ENCODE data around the gene IL22RA1.

IL22RA1 gene

GRCh38 chr1:24090736-24091135, 52.2 kb downstream of the IL22RA1 start:
- Histone ChIP-seq H3K27ac (ENCODE audit: insufficient read depth, low read length, poor library complexity, severe bottlenecking) (no peak overlapping the region), H3K4me1 (ENCODE audit: control insufficient read depth, insufficient read depth, low read length, poor library complexity, severe bottlenecking) (no peaks in the 10 kb centered on the region), H3K4me3 (ENCODE audit: insufficient read depth, low read depth, low read length, poor library complexity, severe bottlenecking) (no peak overlapping the region), H3K27me3 (replicated peaks; ENCODE audit: control insufficient read depth, insufficient read depth, low read length, poor library complexity, severe bottlenecking) (no peaks in the 10 kb centered on the region), H3K36me3 (ENCODE audit: control insufficient read depth, insufficient read depth, low read length) (no peaks in the 10 kb centered on the region), H3K9me3 (ENCODE audit: control insufficient read depth, low read length) (no peaks in the 10 kb centered on the region)
- no peak for DNase-seq

- Histone ChIP-seq H3K27ac (ENCODE audit: insufficient read depth, low read length, poor library complexity, severe bottlenecking) (no peak overlapping the region), H3K27me3 (replicated peaks; ENCODE audit: control insufficient read depth, insufficient read depth, low read length, poor library complexity, severe bottlenecking) (no peaks in the 10 kb centered on the region), H3K4me1 (ENCODE audit: control insufficient read depth, insufficient read depth, low read length, poor library complexity, severe bottlenecking) (no peaks in the 10 kb centered on the region), H3K4me3 (ENCODE audit: insufficient read depth, low read depth, low read length, poor library complexity, severe bottlenecking) (no peak overlapping the region), H3K9me3 (ENCODE audit: control insufficient read depth, low read length) (no peaks in the 10 kb centered on the region), H3K36me3 (ENCODE audit: control insufficient read depth, insufficient read depth, low read length) (no peaks in the 10 kb centered on the region)
- DNase-seq = no peak
These were observed 53.0 kb downstream of the IL22RA1 start for GRCh38 chr1:24089743-24090555.

GRCh38 chr1:24089027-24089742, 53.8 kb downstream of the IL22RA1 start:
- no peak for DNase-seq
- Histone ChIP-seq H3K9me3 (ENCODE audit: control insufficient read depth, low read length) (no peaks in the 10 kb centered on the region), H3K4me3 (ENCODE audit: insufficient read depth, low read depth, low read length, poor library complexity, severe bottlenecking) (no peak overlapping the region), H3K4me1 (ENCODE audit: control insufficient read depth, insufficient read depth, low read length, poor library complexity, severe bottlenecking) (no peaks in the 10 kb centered on the region), H3K36me3 (ENCODE audit: control insufficient read depth, insufficient read depth, low read length) (no peaks in the 10 kb centered on the region), H3K27ac (ENCODE audit: insufficient read depth, low read length, poor library complexity, severe bottlenecking) (no peak overlapping the region), H3K27me3 (replicated peaks; ENCODE audit: control insufficient read depth, insufficient read depth, low read length, poor library complexity, severe bottlenecking) (no peaks in the 10 kb centered on the region)

GRCh38 chr1:24086466-24086865, 56.5 kb downstream of the IL22RA1 start:
- H3K9me3 ChIP-seq (ENCODE audit: control insufficient read depth, low read length) = no peaks in the 10 kb centered on the region
- no peaks in the 10 kb centered on the region for H3K4me1 ChIP-seq (ENCODE audit: control insufficient read depth, insufficient read depth, low read length, poor library complexity, severe bottlenecking)
- H3K27me3 ChIP-seq (replicated peaks; ENCODE audit: control insufficient read depth, insufficient read depth, low read length, poor library complexity, severe bottlenecking) = no peaks in the 10 kb centered on the region
- H3K36me3 ChIP-seq (ENCODE audit: control insufficient read depth, insufficient read depth, low read length) = no peaks in the 10 kb centered on the region
- no peak overlapping the region for H3K27ac ChIP-seq (ENCODE audit: insufficient read depth, low read length, poor library complexity, severe bottlenecking)
- no peak overlapping the region for H3K4me3 ChIP-seq (ENCODE audit: insufficient read depth, low read depth, low read length, poor library complexity, severe bottlenecking)
- no peak for DNase-seq

GRCh38 chr1:24085546-24085945, 57.4 kb downstream of the IL22RA1 start:
- Histone ChIP-seq H3K4me3 (ENCODE audit: insufficient read depth, low read depth, low read length, poor library complexity, severe bottlenecking) (no peak overlapping the region), H3K27ac (ENCODE audit: insufficient read depth, low read length, poor library complexity, severe bottlenecking) (no peak overlapping the region), H3K36me3 (ENCODE audit: control insufficient read depth, insufficient read depth, low read length) (no peaks in the 10 kb centered on the region), H3K27me3 (replicated peaks; ENCODE audit: control insufficient read depth, insufficient read depth, low read length, poor library complexity, severe bottlenecking) (no peaks in the 10 kb centered on the region), H3K4me1 (ENCODE audit: control insufficient read depth, insufficient read depth, low read length, poor library complexity, severe bottlenecking) (no peaks in the 10 kb centered on the region), H3K9me3 (ENCODE audit: control insufficient read depth, low read length) (no peaks in the 10 kb centered on the region)
- no peak for DNase-seq

- no peaks in the 10 kb centered on the region for H3K9me3 ChIP-seq (ENCODE audit: control insufficient read depth, low read length)
- no peaks in the 10 kb centered on the region for H3K4me1 ChIP-seq (ENCODE audit: control insufficient read depth, insufficient read depth, low read length, poor library complexity, severe bottlenecking)
- no peaks in the 10 kb centered on the region for H3K27me3 ChIP-seq (replicated peaks; ENCODE audit: control insufficient read depth, insufficient read depth, low read length, poor library complexity, severe bottlenecking)
- no peaks in the 10 kb centered on the region for H3K36me3 ChIP-seq (ENCODE audit: control insufficient read depth, insufficient read depth, low read length)
- no peak overlapping the region for H3K27ac ChIP-seq (ENCODE audit: insufficient read depth, low read length, poor library complexity, severe bottlenecking)
- no peak overlapping the region for H3K4me3 ChIP-seq (ENCODE audit: insufficient read depth, low read depth, low read length, poor library complexity, severe bottlenecking)
- no peak for DNase-seq
These were observed 57.9 kb downstream of the IL22RA1 start for GRCh38 chr1:24085007-24085406.

GRCh38 chr1:24084050-24084449, 58.9 kb downstream of the IL22RA1 start:
- Histone ChIP-seq H3K9me3 (ENCODE audit: control insufficient read depth, low read length) (no peaks in the 10 kb centered on the region), H3K27ac (ENCODE audit: insufficient read depth, low read length, poor library complexity, severe bottlenecking) (no peak overlapping the region), H3K4me3 (ENCODE audit: insufficient read depth, low read depth, low read length, poor library complexity, severe bottlenecking) (no peak overlapping the region), H3K4me1 (ENCODE audit: control insufficient read depth, insufficient read depth, low read length, poor library complexity, severe bottlenecking) (no peaks in the 10 kb centered on the region), H3K36me3 (ENCODE audit: control insufficient read depth, insufficient read depth, low read length) (no peaks in the 10 kb centered on the region), H3K27me3 (replicated peaks; ENCODE audit: control insufficient read depth, insufficient read depth, low read length, poor library complexity, severe bottlenecking) (no peaks in the 10 kb centered on the region)
- DNase-seq = no peak

GRCh38 chr1:24082372-24082771, 60.6 kb downstream of the IL22RA1 start:
- no peak overlapping the region for H3K27ac ChIP-seq (ENCODE audit: insufficient read depth, low read length, poor library complexity, severe bottlenecking)
- DNase-seq = no peak
- no peaks in the 10 kb centered on the region for H3K4me1 ChIP-seq (ENCODE audit: control insufficient read depth, insufficient read depth, low read length, poor library complexity, severe bottlenecking)
- no peaks in the 10 kb centered on the region for H3K27me3 ChIP-seq (replicated peaks; ENCODE audit: control insufficient read depth, insufficient read depth, low read length, poor library complexity, severe bottlenecking)
- H3K4me3 ChIP-seq (ENCODE audit: insufficient read depth, low read depth, low read length, poor library complexity, severe bottlenecking) = no peak overlapping the region
- H3K36me3 ChIP-seq (ENCODE audit: control insufficient read depth, insufficient read depth, low read length) = no peaks in the 10 kb centered on the region
- H3K9me3 ChIP-seq (ENCODE audit: control insufficient read depth, low read length) = no peaks in the 10 kb centered on the region

- Histone ChIP-seq H3K27ac (ENCODE audit: insufficient read depth, low read length, poor library complexity, severe bottlenecking) (no peak overlapping the region), H3K27me3 (replicated peaks; ENCODE audit: control insufficient read depth, insufficient read depth, low read length, poor library complexity, severe bottlenecking) (no peaks in the 10 kb centered on the region), H3K4me3 (ENCODE audit: insufficient read depth, low read depth, low read length, poor library complexity, severe bottlenecking) (no peak overlapping the region), H3K4me1 (ENCODE audit: control insufficient read depth, insufficient read depth, low read length, poor library complexity, severe bottlenecking) (no peaks in the 10 kb centered on the region), H3K9me3 (ENCODE audit: control insufficient read depth, low read length) (no peaks in the 10 kb centered on the region), H3K36me3 (ENCODE audit: control insufficient read depth, insufficient read depth, low read length) (no peaks in the 10 kb centered on the region)
- DNase-seq = no peak
These were observed 61.8 kb downstream of the IL22RA1 start for GRCh38 chr1:24081190-24081589.

- Histone ChIP-seq H3K4me3 (ENCODE audit: insufficient read depth, low read depth, low read length, poor library complexity, severe bottlenecking) (no peak overlapping the region), H3K27me3 (replicated peaks; ENCODE audit: control insufficient read depth, insufficient read depth, low read length, poor library complexity, severe bottlenecking) (no peaks in the 10 kb centered on the region), H3K36me3 (ENCODE audit: control insufficient read depth, insufficient read depth, low read length) (no peaks in the 10 kb centered on the region), H3K9me3 (ENCODE audit: control insufficient read depth, low read length) (no peaks in the 10 kb centered on the region), H3K4me1 (ENCODE audit: control insufficient read depth, insufficient read depth, low read length, poor library complexity, severe bottlenecking) (no peaks in the 10 kb centered on the region), H3K27ac (ENCODE audit: insufficient read depth, low read length, poor library complexity, severe bottlenecking) (no peak overlapping the region)
- no peak for DNase-seq
These were observed 62.8 kb downstream of the IL22RA1 start for GRCh38 chr1:24080131-24080530.
